HUES6 (cell line): ENCODE data around the gene DACT3.

Experiments used
- H3K27ac ChIP-seq: 2 replicates; pipeline ENCODE4 v1.7.0; 2013; ENCODE audit warnings: low read depth, mild to moderate bottlenecking, low read length, inconsistent platforms
- H3K27me3 ChIP-seq: 2 replicates; pipeline ENCODE4 v1.6.1; 2013; ENCODE audit warnings: low read length; ENCODE audit not compliant: control insufficient read depth, insufficient read depth
- H3K36me3 ChIP-seq: 2 replicates; pipeline ENCODE4 v1.6.1; 2013; ENCODE audit warnings: low read length; ENCODE audit not compliant: control insufficient read depth, insufficient read depth
- H3K4me1 ChIP-seq: 2 replicates; pipeline ENCODE4 v1.6.1; 2013; ENCODE audit warnings: low read length; ENCODE audit not compliant: control insufficient read depth, insufficient read depth
- H3K4me3 ChIP-seq: 2 replicates; pipeline ENCODE4 v1.5.1; 2013; ENCODE audit warnings: low read depth, low read length
- H3K9ac ChIP-seq: one replicate; pipeline ENCODE4 v1.6.1; 2013; ENCODE audit warnings: mild to moderate bottlenecking, low read length
- H3K9me3 ChIP-seq: 2 replicates; pipeline ENCODE4 v1.6.1; 2013; ENCODE audit warnings: low read depth, low read length; ENCODE audit not compliant: control insufficient read depth, insufficient read depth

The DACT3 gene

DNA sequence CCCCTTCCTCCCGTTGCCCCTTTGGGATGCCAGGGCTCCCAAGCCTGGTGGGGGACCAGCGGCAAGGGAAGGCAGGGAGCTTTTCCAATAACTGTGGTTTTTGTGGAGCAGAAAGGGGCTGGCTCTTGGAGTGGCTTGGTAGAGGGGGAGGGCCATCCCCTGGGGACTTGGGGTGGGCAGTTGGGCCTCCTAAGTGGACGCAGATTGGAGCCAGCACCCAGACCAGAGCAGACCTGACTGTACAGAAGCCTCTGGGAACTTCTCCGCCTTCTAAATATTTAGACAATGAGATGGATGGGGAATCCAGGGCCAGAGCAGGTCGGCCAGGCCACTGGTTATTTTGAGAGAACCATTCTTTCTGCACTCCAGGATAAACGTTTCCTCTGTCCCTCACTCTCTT, 40.3 kb downstream of the DACT3 start:
- Histone ChIP-seq H3K4me3 (no peak overlapping the region), H3K27me3 (no peaks in the 10 kb centered on the region), H3K9ac (no peak overlapping the region)

DNA sequence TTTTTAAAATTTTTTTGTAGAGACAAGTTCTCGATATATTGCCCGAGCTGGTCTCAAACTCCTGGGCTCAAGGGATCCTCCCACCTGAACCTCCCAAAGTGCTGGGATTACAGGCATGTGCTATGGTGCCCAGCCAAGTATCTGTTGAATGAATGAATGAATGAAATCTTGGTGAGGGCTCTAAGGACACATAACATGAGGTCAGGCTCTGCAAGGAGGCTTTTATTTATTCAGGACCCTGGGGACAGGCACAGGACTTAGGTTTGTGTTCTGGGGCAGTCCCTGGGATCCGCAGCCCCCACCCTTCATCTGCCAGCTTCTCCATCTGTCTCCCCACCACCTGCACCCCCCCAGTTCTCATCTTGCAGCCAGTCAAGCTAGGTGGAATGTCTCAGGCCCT, 40.7 kb downstream of the DACT3 start:
- Histone ChIP-seq H3K4me1 (peaks cover 19% of the 10 kb centered on the region), H3K9me3 (no peaks in the 10 kb centered on the region), H3K4me3 (no peak overlapping the region), H3K27ac (no peak overlapping the region), H3K27me3 (no peaks in the 10 kb centered on the region), H3K9ac (no peak overlapping the region), H3K36me3 (no peaks in the 10 kb centered on the region)

More for the DNA sequence above, 40.3 kb downstream of the DACT3 start:
- Histone ChIP-seq H3K36me3 (no peaks in the 10 kb centered on the region), H3K4me1 (peaks cover 19% of the 10 kb centered on the region), H3K27ac (no peak overlapping the region), H3K9me3 (no peaks in the 10 kb centered on the region)

DNA sequence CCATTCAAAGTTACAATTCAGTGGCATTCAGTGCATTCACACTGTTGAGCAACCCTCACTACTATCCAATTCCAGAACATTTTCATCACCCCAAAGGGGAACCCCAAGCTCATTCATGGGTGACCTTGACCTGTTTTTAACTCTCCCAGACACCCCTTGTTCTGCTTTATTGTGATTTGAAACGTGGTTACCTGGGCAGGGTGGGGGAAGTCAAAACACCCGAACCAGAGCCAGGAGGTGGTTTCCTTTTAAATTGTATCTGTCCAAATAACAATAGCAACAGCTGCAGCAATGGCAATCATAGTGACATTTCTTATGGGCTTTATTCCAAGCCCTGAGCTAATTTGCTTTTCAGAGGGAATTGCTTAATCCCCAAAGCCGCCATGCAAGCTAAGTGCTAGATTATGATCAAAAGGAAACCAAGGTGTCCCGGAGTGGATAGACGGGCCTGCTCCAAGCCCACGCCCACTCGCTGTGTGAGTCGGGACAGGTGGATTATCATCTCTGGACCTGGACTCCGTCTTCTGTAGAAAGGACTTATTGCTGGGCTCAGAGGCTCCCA, 42.2 kb downstream of the DACT3 start:
- Histone ChIP-seq H3K4me1 (peaks cover 14% of the 10 kb centered on the region), H3K9me3 (no peaks in the 10 kb centered on the region), H3K4me3 (no peak overlapping the region), H3K27ac (no peak overlapping the region), H3K27me3 (no peaks in the 10 kb centered on the region), H3K9ac (no peak overlapping the region), H3K36me3 (no peaks in the 10 kb centered on the region)

DNA sequence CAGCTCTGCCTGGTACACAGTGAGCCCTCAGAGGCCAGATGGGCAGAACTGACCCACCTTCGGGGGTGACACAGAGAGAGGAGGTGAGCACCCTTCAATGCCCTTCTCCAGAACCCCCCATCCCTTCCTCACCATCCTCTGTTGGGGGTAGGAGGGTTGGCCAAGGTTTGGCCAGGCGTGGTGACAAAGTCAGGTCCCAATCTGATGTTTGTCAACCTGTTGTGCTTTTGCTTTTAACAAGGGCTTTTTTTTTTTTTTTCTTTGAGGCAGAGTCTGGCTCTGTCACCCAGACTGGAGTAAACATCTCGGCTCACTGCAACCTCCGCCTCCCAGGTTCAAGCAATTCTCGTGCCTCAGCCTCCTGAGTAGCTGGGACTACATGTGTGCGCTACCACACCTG, 43.4 kb downstream of the DACT3 start:
- H3K27me3 ChIP-seq, result no peaks in the 10 kb centered on the region
- H3K4me1 ChIP-seq, result peaks cover 17% of the 10 kb centered on the region
- H3K36me3 ChIP-seq, result no peaks in the 10 kb centered on the region
- H3K27ac ChIP-seq, result no peak overlapping the region
- H3K9ac ChIP-seq, result no peak overlapping the region
- no peak overlapping the region for H3K4me3 ChIP-seq
- no peaks in the 10 kb centered on the region for H3K9me3 ChIP-seq

DNA sequence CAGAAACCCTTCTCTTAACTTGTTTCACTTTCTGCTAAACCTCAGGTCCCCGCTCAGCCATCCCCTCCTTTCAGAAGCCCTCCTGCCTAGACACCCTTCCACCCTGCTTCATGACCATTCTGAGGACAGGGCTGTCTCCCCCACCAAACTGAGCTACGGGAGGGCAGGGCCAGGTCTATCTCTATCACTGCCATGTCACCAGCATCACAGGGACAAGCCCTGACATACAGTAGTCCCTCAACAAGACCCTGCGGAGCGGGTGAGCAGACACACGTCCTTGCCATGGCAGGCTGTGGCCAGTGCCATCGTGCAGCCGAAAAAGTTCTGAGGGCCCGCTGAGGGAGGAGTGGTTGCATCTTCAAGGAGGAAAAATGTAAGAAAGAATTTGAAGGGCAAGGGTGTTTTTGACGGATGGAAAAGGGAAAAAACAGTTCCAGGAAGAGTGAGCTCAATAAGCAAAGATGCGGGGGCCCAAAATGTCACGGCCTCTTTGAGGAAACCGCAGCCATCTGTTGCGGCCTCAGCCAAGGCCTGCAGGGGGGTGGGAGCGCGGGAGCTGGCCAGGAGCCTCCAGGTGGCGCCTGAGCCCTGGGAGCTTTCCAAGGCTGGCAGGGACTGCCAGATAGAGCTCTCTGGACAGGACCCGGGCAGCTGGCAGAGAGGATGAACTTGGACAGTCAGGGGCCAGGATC, 44.2 kb downstream of the DACT3 start:
- no peak overlapping the region for H3K9ac ChIP-seq
- H3K27me3 ChIP-seq, result no peaks in the 10 kb centered on the region
- H3K4me3 ChIP-seq, result no peak overlapping the region
- H3K4me1 ChIP-seq, result peaks cover 17% of the 10 kb centered on the region
- H3K9me3 ChIP-seq, result no peaks in the 10 kb centered on the region
- no peaks in the 10 kb centered on the region for H3K36me3 ChIP-seq
- no peak overlapping the region for H3K27ac ChIP-seq

DNA sequence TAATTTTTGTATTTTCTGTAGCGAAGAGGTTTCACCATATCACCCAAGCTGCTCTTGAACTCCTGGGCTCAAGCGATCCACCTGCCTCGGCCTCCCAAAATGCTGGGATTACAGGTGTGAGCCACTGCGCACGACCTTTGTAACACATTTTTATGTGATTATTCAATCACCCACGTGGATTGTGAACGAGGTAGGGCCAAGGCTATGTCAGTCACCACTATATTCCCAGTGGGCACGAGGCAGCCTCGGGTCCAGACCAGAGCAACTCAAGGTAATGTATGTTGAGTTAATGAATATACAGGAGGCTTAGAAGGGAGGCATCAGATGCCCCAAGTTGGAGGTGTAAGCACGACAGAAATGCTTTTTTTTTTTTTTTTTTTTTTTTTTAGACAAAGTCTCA, 45.0 kb downstream of the DACT3 start:
- Histone ChIP-seq H3K4me1 (peaks cover 14% of the 10 kb centered on the region), H3K4me3 (no peak overlapping the region), H3K9ac (no peak overlapping the region), H3K27ac (no peak overlapping the region), H3K27me3 (no peaks in the 10 kb centered on the region), H3K9me3 (no peaks in the 10 kb centered on the region), H3K36me3 (0 out of 2 replicates have a peak, but pooled peaks cover under 1% of the 10 kb centered on the region)

DNA sequence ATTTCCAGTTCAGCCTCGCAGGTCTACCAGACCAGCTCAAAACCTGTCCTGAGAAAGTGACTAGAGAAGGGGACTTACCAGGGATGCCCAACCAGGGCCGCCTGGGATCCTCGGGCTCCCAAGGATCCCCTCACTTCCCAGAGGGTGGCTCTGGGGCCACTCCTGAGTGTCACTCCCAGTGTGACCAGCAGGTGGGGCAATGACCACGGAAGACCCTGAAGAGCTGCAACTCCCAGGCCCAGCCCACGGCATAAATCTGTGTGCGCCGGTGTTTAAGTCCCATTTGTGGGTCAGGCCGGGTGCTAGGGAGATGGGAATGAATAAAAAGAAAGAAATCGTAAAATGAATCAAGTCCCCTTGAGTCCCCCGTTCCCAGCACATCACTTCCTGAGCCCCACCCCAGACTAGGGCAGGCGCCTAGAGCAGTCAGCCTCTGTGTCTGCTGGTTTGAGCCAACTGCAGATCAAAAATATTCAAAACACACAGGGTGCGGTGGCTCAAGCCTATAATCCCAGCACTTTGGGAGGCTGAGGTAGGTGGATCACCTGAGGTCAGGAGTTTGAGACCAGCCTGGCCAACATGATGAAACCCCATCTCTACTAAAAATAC, 46.8 kb downstream of the DACT3 start:
- Histone ChIP-seq H3K9me3 (no peaks in the 10 kb centered on the region), H3K4me1 (peaks cover 10% of the 10 kb centered on the region), H3K27me3 (no peaks in the 10 kb centered on the region), H3K9ac (no peak overlapping the region), H3K36me3 (peaks cover 17% of the 10 kb centered on the region), H3K4me3 (no peak overlapping the region), H3K27ac (no peak overlapping the region)

DNA sequence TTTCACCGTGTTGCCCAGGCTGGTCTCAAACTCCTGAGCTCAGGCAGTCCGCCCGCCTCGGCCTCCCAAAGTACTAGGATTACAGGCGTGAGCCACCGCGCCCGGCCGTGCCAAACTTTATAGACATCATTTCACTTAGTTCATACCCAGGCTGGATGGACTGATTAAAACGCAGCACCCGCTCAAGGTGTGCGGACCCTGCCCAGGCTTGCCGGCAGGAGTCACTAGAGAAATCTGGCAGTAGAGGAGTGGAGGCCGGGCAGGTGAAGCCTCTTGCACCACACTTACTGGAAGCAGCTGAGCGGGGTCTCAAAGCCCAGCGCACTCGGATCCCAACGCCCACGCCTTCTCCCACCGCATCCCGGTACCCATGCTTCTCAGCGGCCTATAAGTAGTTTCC, 47.5 kb downstream of the DACT3 start:
- Histone ChIP-seq H3K36me3 (peaks cover 24% of the 10 kb centered on the region), H3K27me3 (no peaks in the 10 kb centered on the region), H3K4me3 (no peak overlapping the region), H3K9ac (no peak overlapping the region), H3K9me3 (no peaks in the 10 kb centered on the region), H3K4me1 (peaks cover 10% of the 10 kb centered on the region), H3K27ac (no peak overlapping the region)

DNA sequence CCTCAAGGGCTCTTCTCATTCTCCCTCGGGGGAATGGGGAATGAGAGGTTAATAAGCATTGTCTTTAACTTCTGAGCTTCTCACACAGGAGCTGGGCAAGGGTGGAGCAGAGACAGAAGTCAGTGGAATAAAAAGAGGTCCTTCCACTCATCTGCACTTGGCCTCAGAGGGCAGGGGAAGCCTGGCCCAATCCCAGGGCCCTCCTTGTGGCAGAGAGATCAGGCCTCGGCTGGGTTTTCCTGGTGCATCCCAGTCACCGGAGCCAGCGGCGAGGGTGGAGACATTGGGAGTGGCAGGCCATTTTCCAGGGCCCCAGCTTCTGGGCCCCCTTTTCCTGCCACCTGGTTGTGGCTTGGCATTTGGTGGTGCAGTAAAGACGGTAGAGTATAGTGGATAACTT, 49.2 kb downstream of the DACT3 start:
- Histone ChIP-seq H3K9ac (no peak overlapping the region), H3K4me3 (no peak overlapping the region), H3K36me3 (peaks cover 41% of the 10 kb centered on the region)

DNA sequence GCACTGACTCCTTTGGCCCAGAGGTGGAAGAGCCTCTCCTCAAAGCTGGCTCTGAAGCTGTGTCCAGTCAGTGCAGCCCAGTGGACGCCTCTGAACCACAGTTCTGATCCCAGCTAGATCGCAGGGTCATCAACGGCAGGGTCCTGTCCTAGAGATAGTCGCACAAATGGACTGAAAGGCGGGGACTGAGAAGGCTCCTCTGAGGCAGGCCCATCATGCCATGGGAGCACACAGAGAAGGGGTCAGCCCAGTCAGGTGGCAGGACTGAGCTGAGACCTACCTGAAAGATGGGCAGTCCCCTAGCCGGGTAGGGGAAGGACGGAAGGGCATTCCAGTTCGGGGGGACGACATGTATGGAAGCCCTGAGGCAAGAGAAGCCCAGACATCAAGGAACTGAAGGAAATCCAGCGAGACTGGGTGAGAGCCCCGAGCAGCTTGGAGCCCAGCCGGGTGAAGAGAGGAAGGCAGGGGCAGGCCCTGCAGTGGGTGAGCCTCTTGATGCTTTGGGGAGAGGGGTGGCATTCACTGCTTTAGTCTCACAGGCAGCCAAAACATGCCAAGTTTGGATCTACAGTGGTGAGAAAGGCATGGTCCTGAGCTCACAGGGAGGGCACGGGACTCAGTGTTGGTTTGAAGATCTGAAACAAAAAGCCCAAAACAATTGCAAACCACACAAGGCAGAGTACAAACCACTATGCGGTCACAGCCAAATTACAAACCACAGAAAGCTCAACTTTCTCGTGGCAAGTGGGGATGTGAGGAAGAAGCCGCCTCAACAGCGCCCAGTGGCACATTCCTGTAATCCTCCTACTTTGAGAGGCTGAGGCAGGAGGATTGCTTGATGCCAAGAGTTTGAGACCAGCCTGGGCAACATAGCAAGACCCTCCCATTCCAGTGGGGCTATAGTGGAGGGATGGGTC, 49.9 kb downstream of the DACT3 start:
- Histone ChIP-seq H3K27me3 (no peaks in the 10 kb centered on the region), H3K36me3 (peaks cover 48% of the 10 kb centered on the region), H3K4me3 (no peak overlapping the region), H3K4me1 (peaks cover 5% of the 10 kb centered on the region; the same call in 1 of the 2 replicates), H3K27ac (no peak overlapping the region), H3K9ac (no peak overlapping the region), H3K9me3 (no peaks in the 10 kb centered on the region)

More for the DNA sequence above, 49.2 kb downstream of the DACT3 start:
- H3K4me1 ChIP-seq, result peaks cover 8% of the 10 kb centered on the region
- no peaks in the 10 kb centered on the region for H3K27me3 ChIP-seq
- H3K9me3 ChIP-seq, result no peaks in the 10 kb centered on the region
- H3K27ac ChIP-seq, result no peak overlapping the region
